ENCODE measurements around the gene FIGN. TPM values are rescaled to one million over a fixed set of nuclear protein-coding genes. Genes with fewer than 3 reads are reported as not detected.

FIGN gene
- total and polyA plus RNA-seq, 10 of the 15 experiments (the other 5 are each of a cell fraction or from before 2014, with no cell fraction given): under 0.01 to 0.01 TPM; not detected in 8

DNA sequence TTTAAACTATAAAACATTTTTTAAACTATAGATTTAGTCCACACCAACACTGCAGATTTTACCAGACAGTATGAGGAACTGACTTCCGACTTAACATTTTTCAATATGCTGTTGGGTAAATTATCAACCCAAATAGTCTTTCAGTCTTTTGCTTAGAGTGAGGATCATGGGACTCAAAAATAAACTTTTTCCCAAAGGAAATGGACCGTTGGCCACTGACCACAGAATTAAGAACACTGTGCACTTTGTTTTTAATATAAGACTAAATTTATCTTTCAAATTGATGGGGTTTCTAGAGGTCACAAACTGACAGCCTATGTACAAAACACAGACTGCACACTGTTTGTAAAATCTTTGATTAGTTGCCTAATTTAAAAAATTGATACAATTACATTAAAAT is 44.9 kb downstream of the FIGN start (continued):
- TF ChIP-seq, protein P1, sequence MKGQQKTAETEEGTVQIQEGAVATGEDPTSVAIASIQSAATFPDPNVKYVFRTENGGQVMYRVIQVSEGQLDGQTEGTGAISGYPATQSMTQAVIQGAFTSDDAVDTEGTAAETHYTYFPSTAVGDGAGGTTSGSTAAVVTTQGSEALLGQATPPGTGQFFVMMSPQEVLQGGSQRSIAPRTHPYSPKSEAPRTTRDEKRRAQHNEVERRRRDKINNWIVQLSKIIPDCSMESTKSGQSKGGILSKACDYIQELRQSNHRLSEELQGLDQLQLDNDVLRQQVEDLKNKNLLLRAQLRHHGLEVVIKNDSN (IDR thresholded peaks at IDR 0.05; ENCODE audit: borderline replicate concordance, extremely low read length, insufficient read depth, low read depth, low read length): no peak
- TF ChIP-seq FOXM1 (IDR thresholded peaks at IDR 0.05; ENCODE audit: low read depth, low read length) (no peak), IKZF1 (conservative IDR thresholded peaks at IDR 0.05) (no peak)

DNA sequence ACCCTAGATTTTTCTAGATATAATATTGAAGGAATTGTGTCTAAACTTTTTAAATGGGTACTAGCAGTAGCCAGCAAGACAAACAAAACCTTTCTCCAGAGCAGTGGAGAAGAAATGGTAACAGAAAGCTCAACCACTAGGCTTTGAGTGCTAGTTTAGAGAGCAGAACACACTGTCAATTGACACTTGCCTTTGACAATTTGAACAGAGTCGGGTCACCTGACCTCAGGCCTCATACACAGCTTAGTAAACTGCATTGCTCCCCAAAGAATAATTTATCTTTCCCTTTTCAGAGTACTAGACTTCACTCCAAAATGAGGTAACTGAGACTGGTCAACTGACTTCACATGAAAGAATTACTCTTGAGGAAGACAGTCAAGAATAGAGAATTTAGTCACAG is 48.6 kb downstream of the FIGN start:
- Histone ChIP-seq H3K27ac (ENCODE audit: control insufficient read depth, insufficient read depth) (no peak overlapping the region), H3K9me3 (replicated peaks; ENCODE audit: control insufficient read depth, insufficient read depth, low read length) (no peaks in the 10 kb centered on the region), H3K4me2 (ENCODE audit: control insufficient read depth, insufficient read depth) (no peak overlapping the region), H3K27me3 (replicated peaks in 1 of 2; ENCODE audit: control insufficient read depth in 2 of 2, insufficient read depth in 2 of 2, low read length in 1 of 2) (no peaks in the 10 kb centered on the region), H3K4me1 (ENCODE audit: control insufficient read depth, insufficient read depth, low read length) (no peaks in the 10 kb centered on the region), H3K79me2 (ENCODE audit: control insufficient read depth, insufficient read depth, low read length) (no peaks in the 10 kb centered on the region), H3K36me3 (ENCODE audit: control insufficient read depth in 2 of 2, insufficient read depth in 2 of 2, low read length in 1 of 2) (no peaks in the 10 kb centered on the region), H2AFZ (ENCODE audit: control insufficient read depth, low read depth, low read length) (no peak overlapping the region), H3K4me3 (no peak overlapping the region), H4K20me1 (ENCODE audit: control insufficient read depth, insufficient read depth) (no peaks in the 10 kb centered on the region), H3K9ac (ENCODE audit: control insufficient read depth, insufficient read depth, low read length) (no peak overlapping the region)
- DNase-seq (ENCODE audit: low read depth, low spot score) (no peak), FAIRE-seq (no peak), ATAC-seq (no peak)
- RAD21 ChIA-PET (ENCODE audit: unreplicated experiment): no interaction called here
- WGBS (ENCODE audit: insufficient coverage, insufficient replicate concordance, low lambda C conversion rate, missing lambda C conversion rate): 0% methylated on average over 1 of the region's 1 CpG
- SMC1A ChIA-PET (ENCODE audit: uncharacterized antibody, unreplicated experiment): no interaction called here
- TF ChIP-seq MYB (IDR thresholded peaks at IDR 0.05; ENCODE audit: borderline replicate concordance, low read depth, low read length): no peak
- TF ChIP-seq HDGF (IDR thresholded peaks at IDR 0.05): no peak
- CTCF ChIA-PET: interaction anchor here (0.6 kb wide), 1 partner anchor 463 kb away, joined by 3 read pairs; no protein-coding TSS in a partner anchor
- in situ Hi-C loops (cut with MboI) (no loop called here), intact Hi-C loops (cut with micrococcal nuclease; ENCODE audit: unreplicated experiment) (no loop called here)
- POLR2A ChIA-PET: no interaction called here
- BruUV-seq (replicated peaks): no TSS peak

DNA sequence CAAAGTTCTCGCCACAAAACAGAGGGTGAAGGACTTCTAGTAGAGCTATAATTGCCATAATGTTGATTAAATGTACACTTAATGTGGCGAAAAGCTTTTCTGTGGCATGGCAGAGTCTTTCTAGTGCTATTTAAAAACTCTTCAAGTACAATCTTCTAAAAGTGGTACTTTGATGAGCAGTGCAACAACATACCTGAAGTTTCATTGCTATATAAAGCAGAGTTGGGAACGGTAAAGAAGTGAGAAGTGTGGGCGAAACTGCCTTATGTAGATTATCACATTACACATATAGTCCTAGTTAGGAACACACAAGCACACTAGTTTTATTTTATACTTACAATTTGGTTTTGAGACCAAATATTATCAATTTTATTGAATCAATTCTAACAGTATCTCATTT is 49.5 kb downstream of the FIGN start:
- SMC1A ChIA-PET (ENCODE audit: uncharacterized antibody, unreplicated experiment): interaction anchor here (0.8 kb wide), 1 partner anchor 12 kb away, joined by 3 read pairs; no protein-coding TSS in a partner anchor
- no peak for TF ChIP-seq SMARCA5 (IDR thresholded peaks at IDR 0.05)
- no peak for TF ChIP-seq SIX5 (IDR thresholded peaks at IDR 0.05; ENCODE audit: low read depth, low read length, severe bottlenecking)
- no peak for TF ChIP-seq NRF1 (conservative IDR thresholded peaks at IDR 0.05; ENCODE audit: low read depth, low read length)
- no peak for TF ChIP-seq POU2F2 (IDR thresholded peaks at IDR 0.05; ENCODE audit: borderline replicate concordance, low read depth, low read length)
- no peak for TF ChIP-seq TBL1XR1 (IDR thresholded peaks at IDR 0.05; ENCODE audit: low read depth, low read length)
- TF ChIP-seq, protein P2, sequence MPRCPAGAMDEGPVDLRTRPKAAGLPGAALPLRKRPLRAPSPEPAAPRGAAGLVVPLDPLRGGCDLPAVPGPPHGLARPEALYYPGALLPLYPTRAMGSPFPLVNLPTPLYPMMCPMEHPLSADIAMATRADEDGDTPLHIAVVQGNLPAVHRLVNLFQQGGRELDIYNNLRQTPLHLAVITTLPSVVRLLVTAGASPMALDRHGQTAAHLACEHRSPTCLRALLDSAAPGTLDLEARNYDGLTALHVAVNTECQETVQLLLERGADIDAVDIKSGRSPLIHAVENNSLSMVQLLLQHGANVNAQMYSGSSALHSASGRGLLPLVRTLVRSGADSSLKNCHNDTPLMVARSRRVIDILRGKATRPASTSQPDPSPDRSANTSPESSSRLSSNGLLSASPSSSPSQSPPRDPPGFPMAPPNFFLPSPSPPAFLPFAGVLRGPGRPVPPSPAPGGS (IDR thresholded peaks at IDR 0.05; ENCODE audit: borderline replicate concordance, insufficient read depth, low read depth, low read length, poor library complexity, severe bottlenecking): no peak
- TF ChIP-seq ZNF622 (IDR thresholded peaks at IDR 0.05): no peak
- no peak for TF ChIP-seq NFIC (IDR thresholded peaks at IDR 0.05; ENCODE audit: low read depth, low read length)
- TF ChIP-seq GABPA (IDR thresholded peaks at IDR 0.05; ENCODE audit: low read depth): no peak
- no peak for TF ChIP-seq POLR2AphosphoS5 (IDR thresholded peaks at IDR 0.05; ENCODE audit: low read length)

More for the DNA sequence above, 49.5 kb downstream of the FIGN start:
- intact Hi-C loops (cut with micrococcal nuclease; ENCODE audit: unreplicated experiment) (no loop called here), in situ Hi-C loops (cut with MboI) (no loop called here)
- Histone ChIP-seq H3K9me3 (replicated peaks; ENCODE audit: control insufficient read depth, insufficient read depth, low read length) (no peaks in the 10 kb centered on the region), H3K79me2 (ENCODE audit: control insufficient read depth, insufficient read depth, low read length) (no peaks in the 10 kb centered on the region), H3K4me1 (ENCODE audit: control insufficient read depth, insufficient read depth, low read length) (no peaks in the 10 kb centered on the region), H3K27me3 (replicated peaks in 1 of 2; ENCODE audit: control insufficient read depth in 2 of 2, insufficient read depth in 2 of 2, low read length in 1 of 2) (no peaks in the 10 kb centered on the region), H3K9ac (ENCODE audit: control insufficient read depth, insufficient read depth, low read length) (no peak overlapping the region), H3K27ac (ENCODE audit: control insufficient read depth, insufficient read depth) (no peak overlapping the region), H2AFZ (ENCODE audit: control insufficient read depth, low read depth, low read length) (no peak overlapping the region), H3K4me3 (no peak overlapping the region), H4K20me1 (ENCODE audit: control insufficient read depth, insufficient read depth) (no peaks in the 10 kb centered on the region), H3K36me3 (ENCODE audit: control insufficient read depth in 2 of 2, insufficient read depth in 2 of 2, low read length in 1 of 2) (no peaks in the 10 kb centered on the region), H3K4me2 (ENCODE audit: control insufficient read depth, insufficient read depth) (no peak overlapping the region)
- CTCF ChIA-PET: no interaction called here
- no TSS peak for BruUV-seq (replicated peaks)
- FAIRE-seq: no peak
- no peak for ATAC-seq
- DNase-seq (ENCODE audit: low read depth, low spot score): no peak
- WGBS (ENCODE audit: insufficient coverage, insufficient replicate concordance, low lambda C conversion rate, missing lambda C conversion rate): 35% methylated on average over 4 of the region's 4 CpGs
- POLR2A ChIA-PET: no interaction called here
- RAD21 ChIA-PET (ENCODE audit: unreplicated experiment): no interaction called here
